ENCODE data around the gene ANKRD66. TPM values are rescaled to one million over a fixed set of nuclear protein-coding genes. Genes with fewer than 3 reads are reported as not detected.

ANKRD66 gene
- total and polyA plus RNA-seq, 2 experiments from 2014 or later = not detected

- no peaks in the 10 kb centered on the region for H3K9me3 ChIP-seq (ENCODE audit: low read depth)
- H3K27me3 ChIP-seq (replicated peaks; ENCODE audit: insufficient read depth) = no peaks in the 10 kb centered on the region
- no peaks in the 10 kb centered on the region for H3K4me1 ChIP-seq (ENCODE audit: insufficient read depth)
- H3K36me3 ChIP-seq (ENCODE audit: low read depth) = no peaks in the 10 kb centered on the region
- H2AFZ ChIP-seq = no peak overlapping the region
- in situ Hi-C loops (cut with MboI) = no loop called here
- no peak overlapping the region for H3K4me2 ChIP-seq (ENCODE audit: unreplicated experiment)
- H3K9me2 ChIP-seq (ENCODE audit: insufficient read depth) = no peaks in the 10 kb centered on the region
- no peak overlapping the region for H3K4me3 ChIP-seq
- no peak overlapping the region for H3K27ac ChIP-seq
- H4K20me1 ChIP-seq (ENCODE audit: insufficient read depth) = no peaks in the 10 kb centered on the region
- DNase-seq = no peak
- no peaks in the 10 kb centered on the region for H3F3A ChIP-seq (ENCODE audit: insufficient read depth)
- no peak overlapping the region for H3K9ac ChIP-seq
- 43 to 44% methylated on average over 7 of the region's 7 CpGs for WGBS, 2 experiments (ENCODE audit: low coverage in 1 of 2, low lambda C conversion rate in 2 of 2, missing lambda C conversion rate in 2 of 2)
- TF ChIP-seq EZH2phosphoT487 (IDR thresholded peaks at IDR 0.05; ENCODE audit: insufficient read depth, low read depth) (no peak), EZH2 (IDR thresholded peaks at IDR 0.05; ENCODE audit: insufficient read depth, poor library complexity, severe bottlenecking) (no peak)
- H3K79me2 ChIP-seq (ENCODE audit: insufficient read depth) = no peaks in the 10 kb centered on the region
Observed at GRCh38 chr6:46756469-46757213, 9.9 kb downstream of the ANKRD66 start.

- no peak overlapping the region for H3K4me3 ChIP-seq
- H3K9me3 ChIP-seq (ENCODE audit: low read depth) = no peaks in the 10 kb centered on the region
- H3K36me3 ChIP-seq (ENCODE audit: low read depth) = no peaks in the 10 kb centered on the region
- H3K27ac ChIP-seq = no peak overlapping the region
- H4K20me1 ChIP-seq (ENCODE audit: insufficient read depth) = no peaks in the 10 kb centered on the region
- H3K4me1 ChIP-seq (ENCODE audit: insufficient read depth) = no peaks in the 10 kb centered on the region
- H3K27me3 ChIP-seq (replicated peaks; ENCODE audit: insufficient read depth) = no peaks in the 10 kb centered on the region
- DNase-seq = no peak
- in situ Hi-C loops (cut with MboI) = no loop called here
- H3F3A ChIP-seq (ENCODE audit: insufficient read depth) = no peaks in the 10 kb centered on the region
- TF ChIP-seq EZH2phosphoT487 (IDR thresholded peaks at IDR 0.05; ENCODE audit: insufficient read depth, low read depth) = no peak
- no peak for TF ChIP-seq EZH2 (IDR thresholded peaks at IDR 0.05; ENCODE audit: insufficient read depth, poor library complexity, severe bottlenecking)
- no peak overlapping the region for H3K4me2 ChIP-seq (ENCODE audit: unreplicated experiment)
- 30 to 42% methylated on average over 2 of the region's 2 CpGs for WGBS, 2 experiments (ENCODE audit: low coverage in 1 of 2, low lambda C conversion rate in 2 of 2, missing lambda C conversion rate in 2 of 2)
- no peak overlapping the region for H3K9ac ChIP-seq
- H3K9me2 ChIP-seq (ENCODE audit: insufficient read depth) = no peaks in the 10 kb centered on the region
- no peak overlapping the region for H2AFZ ChIP-seq
- H3K79me2 ChIP-seq (ENCODE audit: insufficient read depth) = no peaks in the 10 kb centered on the region
Observed at GRCh38 chr6:46757214-46757596, 10.5 kb downstream of the ANKRD66 start.

DNA sequence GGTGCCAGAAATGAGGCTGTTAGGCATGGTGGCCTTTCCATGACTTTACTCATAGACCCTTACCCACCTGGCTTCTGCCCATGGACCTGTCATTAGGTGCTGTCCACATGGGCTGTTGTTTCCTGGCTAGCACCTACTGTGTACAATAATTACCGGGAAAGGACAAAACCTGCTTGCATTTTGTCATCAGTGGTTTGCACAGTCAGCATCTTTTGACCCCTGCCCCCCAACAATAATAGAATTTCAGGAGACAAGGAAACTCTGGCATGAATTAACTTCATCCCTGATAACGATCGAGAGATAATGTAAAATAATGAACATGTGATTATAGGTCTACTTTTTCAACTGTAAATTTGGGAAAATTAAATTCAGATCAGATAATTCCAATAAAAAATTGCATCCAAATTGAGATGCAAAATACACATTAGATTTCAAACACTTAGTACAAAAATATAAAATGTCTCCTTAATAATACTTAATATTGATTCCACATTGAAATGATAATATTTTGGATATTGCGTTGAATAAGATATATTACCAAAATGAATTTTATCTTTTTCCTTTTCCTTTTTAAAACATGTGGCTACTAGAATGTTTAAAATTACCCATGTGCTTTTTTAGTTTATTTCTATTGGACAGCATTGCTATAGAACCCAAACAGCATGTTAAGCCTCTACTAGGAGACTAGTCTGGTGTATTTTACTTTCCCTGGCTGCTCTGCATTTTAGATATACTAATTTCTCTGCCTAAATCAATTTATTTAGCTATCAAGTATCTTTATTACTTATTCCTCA is 12.4 kb downstream of the ANKRD66 start:
- DNase-seq = no peak
- H3K4me1 ChIP-seq (ENCODE audit: insufficient read depth) = no peaks in the 10 kb centered on the region
- H3K4me2 ChIP-seq (ENCODE audit: unreplicated experiment) = no peak overlapping the region
- H3K9ac ChIP-seq = no peak overlapping the region
- WGBS, 2 experiments (ENCODE audit: low coverage in 1 of 2, low lambda C conversion rate in 2 of 2, missing lambda C conversion rate in 2 of 2) = 47 to 49% methylated on average over 4 of the region's 4 CpGs
- no peak overlapping the region for H2AFZ ChIP-seq
- TF ChIP-seq EZH2phosphoT487 (IDR thresholded peaks at IDR 0.05; ENCODE audit: insufficient read depth, low read depth) = no peak
- no peak for TF ChIP-seq EZH2 (IDR thresholded peaks at IDR 0.05; ENCODE audit: insufficient read depth, poor library complexity, severe bottlenecking)
- no peaks in the 10 kb centered on the region for H3K9me3 ChIP-seq (ENCODE audit: low read depth)
- H3F3A ChIP-seq (ENCODE audit: insufficient read depth) = no peaks in the 10 kb centered on the region
- no peaks in the 10 kb centered on the region for H3K36me3 ChIP-seq (ENCODE audit: low read depth)
- no peak overlapping the region for H3K4me3 ChIP-seq
- no peaks in the 10 kb centered on the region for H4K20me1 ChIP-seq (ENCODE audit: insufficient read depth)
- no peaks in the 10 kb centered on the region for H3K79me2 ChIP-seq (ENCODE audit: insufficient read depth)
- H3K9me2 ChIP-seq (ENCODE audit: insufficient read depth) = no peaks in the 10 kb centered on the region
- H3K27ac ChIP-seq = no peak overlapping the region
- no peaks in the 10 kb centered on the region for H3K27me3 ChIP-seq (replicated peaks; ENCODE audit: insufficient read depth)
- in situ Hi-C loops (cut with MboI) = no loop called here

- TF ChIP-seq EZH2 (IDR thresholded peaks at IDR 0.05; ENCODE audit: insufficient read depth, poor library complexity, severe bottlenecking) (no peak), EZH2phosphoT487 (IDR thresholded peaks at IDR 0.05; ENCODE audit: insufficient read depth, low read depth) (no peak)
- 38 to 47% methylated on average over 3 of the region's 3 CpGs for WGBS, 2 experiments (ENCODE audit: low coverage in 1 of 2, low lambda C conversion rate in 2 of 2, missing lambda C conversion rate in 2 of 2)
- H3K27me3 ChIP-seq (replicated peaks; ENCODE audit: insufficient read depth) = no peaks in the 10 kb centered on the region
- H4K20me1 ChIP-seq (ENCODE audit: insufficient read depth) = no peaks in the 10 kb centered on the region
- no peak overlapping the region for H3K4me3 ChIP-seq
- H3K9me3 ChIP-seq (ENCODE audit: low read depth) = no peaks in the 10 kb centered on the region
- H3K4me1 ChIP-seq (ENCODE audit: insufficient read depth) = no peaks in the 10 kb centered on the region
- no peaks in the 10 kb centered on the region for H3F3A ChIP-seq (ENCODE audit: insufficient read depth)
- H3K9me2 ChIP-seq (ENCODE audit: insufficient read depth) = no peaks in the 10 kb centered on the region
- H3K9ac ChIP-seq = no peak overlapping the region
- in situ Hi-C loops (cut with MboI) = no loop called here
- no peak overlapping the region for H3K27ac ChIP-seq
- no peak overlapping the region for H3K4me2 ChIP-seq (ENCODE audit: unreplicated experiment)
- H3K79me2 ChIP-seq (ENCODE audit: insufficient read depth) = no peaks in the 10 kb centered on the region
- H2AFZ ChIP-seq = no peak overlapping the region
- DNase-seq = no peak
- H3K36me3 ChIP-seq (ENCODE audit: low read depth) = no peaks in the 10 kb centered on the region
Observed at GRCh38 chr6:46760925-46761324, 14.2 kb downstream of the ANKRD66 start.

Measured in GM23248 (cell line).